HG02759 (cell line): ENCODE measurements around the gene FAM174C.

Experiments used
- ATAC-seq: cut with Tn5 transposase; IDR thresholded peaks from one replicate; pipeline ENCODE4 v1.9.1; 2021; ENCODE audit warnings: mild to moderate bottlenecking, moderate library complexity; ENCODE audit not compliant: unreplicated experiment

FAM174C gene

DNA sequence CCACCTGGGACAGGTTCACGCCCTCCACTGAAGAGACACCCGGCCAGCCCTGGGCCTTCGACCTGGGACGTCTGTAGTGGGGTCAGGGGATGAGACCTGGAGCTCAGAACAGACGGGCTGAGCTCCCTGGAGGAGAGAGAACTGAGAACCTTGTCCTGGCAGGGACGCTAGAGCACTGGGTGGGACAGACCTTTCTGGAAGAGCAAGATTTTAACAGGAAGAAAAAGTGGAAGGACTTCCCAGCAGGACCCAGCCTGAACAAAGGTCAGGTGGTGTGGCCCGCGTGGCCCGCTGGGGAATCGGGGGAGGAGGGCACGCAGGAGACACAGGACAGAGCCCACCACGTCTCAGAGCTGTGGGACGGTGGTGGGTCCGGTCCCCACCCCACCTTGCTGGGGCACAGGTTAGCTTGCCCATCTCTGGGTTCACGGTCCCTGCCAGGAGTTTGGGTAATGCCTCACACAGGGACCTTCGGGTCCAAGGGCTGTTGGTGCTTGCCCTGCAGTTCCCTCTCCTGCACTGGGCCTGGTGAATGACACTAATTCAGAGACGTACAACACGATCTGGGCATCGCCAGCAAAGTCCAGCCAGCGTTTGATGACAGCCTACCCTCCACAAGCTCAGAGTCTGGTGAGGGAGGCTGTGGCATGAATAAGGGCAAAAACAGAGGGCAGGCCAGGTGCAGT lies 9.1 kb downstream of the FAM174C start:
- no peak for ATAC-seq

DNA sequence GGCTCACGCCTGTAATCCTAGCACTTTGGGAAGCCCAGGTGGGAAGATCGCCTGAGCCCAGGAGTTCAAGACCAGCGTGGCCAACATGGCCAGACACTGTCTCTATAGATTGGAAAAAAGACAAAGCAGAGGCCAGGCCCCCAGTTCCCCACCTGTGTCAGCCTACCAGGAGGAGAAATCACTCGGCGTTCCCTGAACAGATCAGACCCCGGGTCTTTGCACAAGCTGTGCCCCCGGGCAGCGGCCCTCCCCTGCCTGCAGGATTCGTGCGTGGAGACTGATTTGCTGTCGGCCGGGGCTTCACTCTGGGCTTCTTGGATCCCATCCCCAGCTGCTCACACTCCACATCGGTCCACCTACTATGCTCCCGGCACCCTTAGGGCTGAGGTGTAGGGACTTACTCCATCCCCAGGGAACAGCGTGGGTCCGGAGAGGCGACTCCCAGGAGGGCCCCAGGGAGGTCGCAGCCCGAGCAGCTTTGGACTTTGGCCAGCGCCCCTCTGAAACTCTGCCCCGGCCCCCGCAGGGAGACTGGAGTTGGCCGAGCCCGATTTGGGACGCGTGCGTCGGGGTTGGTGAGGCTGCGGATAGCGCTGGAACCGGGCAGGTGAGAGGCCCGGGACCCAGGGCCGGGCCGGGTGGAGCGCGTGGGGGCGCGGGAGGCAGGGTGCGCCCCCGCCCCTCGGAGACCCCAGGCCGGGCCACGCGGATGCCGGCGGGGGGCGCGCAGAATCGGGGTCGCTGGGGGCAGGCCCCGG lies 9.8 kb downstream of the FAM174C start:
- no peak for ATAC-seq

DNA sequence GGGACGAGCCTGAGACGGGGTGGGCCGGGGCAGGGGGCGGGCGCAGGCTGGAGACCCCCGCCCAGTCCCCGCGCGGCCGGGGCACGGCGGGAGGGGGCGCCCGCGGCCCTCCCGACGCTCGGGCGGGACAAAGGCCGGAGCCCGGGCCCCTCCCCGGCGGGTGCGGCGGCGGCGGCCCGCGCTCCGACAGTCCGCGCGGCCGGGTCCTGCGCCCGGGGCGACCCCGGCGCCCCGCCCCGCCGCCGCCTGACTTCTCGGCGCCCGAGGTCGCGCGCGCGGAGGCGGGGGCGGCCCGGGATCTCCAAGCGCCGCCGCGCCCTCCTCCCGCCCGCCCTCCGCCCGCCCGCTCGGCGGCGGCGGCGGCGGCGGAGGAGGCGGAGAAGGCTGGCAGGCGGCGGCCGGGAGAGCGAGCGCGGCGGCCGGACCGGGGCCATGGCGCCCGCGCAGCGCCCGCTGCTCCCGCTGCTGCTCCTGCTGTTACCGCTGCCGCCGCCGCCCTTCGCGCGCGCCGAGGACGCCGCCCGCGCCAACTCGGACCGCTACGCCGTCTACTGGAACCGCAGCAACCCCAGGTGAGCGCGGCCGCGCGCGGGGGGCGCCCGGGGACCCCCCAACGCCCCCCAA lies 10.5 kb downstream of the FAM174C start, which contains the start of gene EFNA2:
Gene EFNA2 (plus strand): TSS at position 137 of the 624 bp plus-strand sequence. CDS start 296 bp downstream, at position 433.
- ATAC-seq = no peak

DNA sequence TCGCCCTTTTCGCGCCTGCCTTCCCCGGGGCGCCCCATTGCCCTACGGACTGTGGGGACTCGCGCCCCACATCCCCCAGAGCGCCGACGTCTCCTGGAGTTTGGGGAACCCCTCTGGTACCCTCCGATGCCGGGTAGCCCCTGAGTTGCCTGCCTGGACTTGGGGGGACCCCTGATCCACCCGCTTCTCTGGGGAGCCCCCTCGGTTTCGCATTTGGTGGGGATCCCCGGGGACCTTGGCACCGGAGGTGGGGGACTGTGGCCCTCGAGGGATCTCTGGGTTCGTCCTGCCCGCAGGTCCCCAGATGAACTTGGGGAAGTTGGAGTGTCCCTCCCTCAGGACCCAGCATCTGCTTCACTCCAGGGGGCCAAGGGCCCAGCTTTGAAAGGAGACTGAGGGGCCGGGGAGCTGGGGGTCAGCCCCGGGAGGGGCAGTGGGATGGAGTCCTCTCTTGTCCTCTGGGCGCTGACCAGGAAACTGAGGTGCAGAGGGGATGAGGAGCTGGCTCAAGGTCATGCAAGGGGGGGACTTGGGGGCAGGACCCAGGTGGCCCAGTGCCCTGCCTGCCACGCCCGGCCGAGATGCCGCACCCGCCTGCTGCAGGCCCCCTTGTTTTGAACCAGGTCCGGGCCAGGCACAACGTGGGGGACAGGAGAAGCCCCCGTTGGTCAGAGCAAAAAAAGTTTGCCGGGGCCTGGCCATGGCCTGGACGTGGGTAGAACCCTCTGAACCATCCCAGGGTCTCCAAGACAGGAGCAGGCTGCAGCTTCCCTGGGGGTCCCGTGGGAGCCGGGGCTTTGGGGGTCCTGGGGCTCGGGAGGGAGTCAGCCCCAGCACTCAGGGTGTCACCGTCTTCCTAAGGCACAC lies 11.4 kb downstream of the FAM174C start:
- ATAC-seq = no peak

DNA sequence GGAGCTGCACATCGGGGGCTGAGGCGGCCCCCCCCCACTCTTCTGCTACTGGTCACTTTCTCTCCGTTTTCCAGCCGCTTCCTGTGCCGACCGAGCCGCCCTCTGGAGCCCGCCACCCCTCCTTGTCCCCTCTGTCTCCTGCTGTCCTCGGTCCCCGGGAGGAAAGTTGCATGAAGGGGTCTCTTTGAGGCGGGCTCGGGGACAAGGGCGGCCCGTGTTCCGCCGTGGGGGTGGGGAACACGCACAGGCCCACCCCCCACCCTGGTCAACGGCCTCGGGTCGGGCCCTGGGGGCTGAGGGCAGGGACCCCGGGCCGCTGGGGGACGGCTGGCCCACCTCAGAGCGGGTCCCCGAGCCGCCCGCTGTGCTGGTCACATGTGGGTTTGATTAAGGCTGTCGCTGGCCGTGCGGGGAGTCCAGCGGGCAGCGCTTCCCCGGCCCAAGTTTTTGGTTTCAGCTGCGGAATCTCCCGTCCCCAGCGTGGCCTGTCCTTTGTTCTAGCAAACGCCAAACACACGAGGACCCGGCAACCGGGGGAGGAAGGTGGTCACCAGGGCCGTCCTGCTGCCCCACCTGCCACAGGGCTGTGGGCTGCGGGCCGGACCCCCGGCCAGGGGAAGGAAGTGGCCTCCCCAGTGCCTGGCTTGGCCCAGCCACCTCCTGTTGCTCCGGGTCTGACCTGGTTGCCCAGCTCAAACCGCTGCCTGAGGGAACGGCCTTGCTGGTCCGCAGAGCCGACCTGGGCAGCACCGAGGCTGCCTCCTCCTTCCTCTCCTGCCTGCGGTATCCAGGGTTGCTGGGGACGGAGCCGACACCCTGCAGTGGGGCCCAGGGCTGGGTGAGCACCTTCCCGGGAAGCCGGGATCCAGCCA lies 12.3 kb downstream of the FAM174C start:
- ATAC-seq = no peak

DNA sequence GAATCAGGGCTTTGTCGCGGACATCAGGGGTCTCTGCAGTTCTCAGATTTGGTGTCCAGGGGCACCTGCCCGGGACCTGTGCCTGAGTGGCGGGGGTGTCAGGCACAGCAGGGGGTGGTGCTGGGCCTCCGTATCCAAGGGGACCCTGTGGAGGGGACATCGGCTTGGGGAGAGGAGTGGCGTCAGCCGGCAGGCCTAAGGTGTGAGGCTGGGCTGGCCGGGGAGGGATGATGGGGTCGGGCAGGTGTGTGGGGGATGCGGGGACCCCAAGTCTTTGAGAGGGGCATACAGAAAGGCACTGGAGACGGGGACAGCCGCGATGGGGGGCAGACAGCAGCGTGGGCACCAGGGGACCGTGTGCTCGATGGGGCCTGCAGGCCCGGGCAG lies 12.9 kb downstream of the FAM174C start:
- no peak for ATAC-seq

DNA sequence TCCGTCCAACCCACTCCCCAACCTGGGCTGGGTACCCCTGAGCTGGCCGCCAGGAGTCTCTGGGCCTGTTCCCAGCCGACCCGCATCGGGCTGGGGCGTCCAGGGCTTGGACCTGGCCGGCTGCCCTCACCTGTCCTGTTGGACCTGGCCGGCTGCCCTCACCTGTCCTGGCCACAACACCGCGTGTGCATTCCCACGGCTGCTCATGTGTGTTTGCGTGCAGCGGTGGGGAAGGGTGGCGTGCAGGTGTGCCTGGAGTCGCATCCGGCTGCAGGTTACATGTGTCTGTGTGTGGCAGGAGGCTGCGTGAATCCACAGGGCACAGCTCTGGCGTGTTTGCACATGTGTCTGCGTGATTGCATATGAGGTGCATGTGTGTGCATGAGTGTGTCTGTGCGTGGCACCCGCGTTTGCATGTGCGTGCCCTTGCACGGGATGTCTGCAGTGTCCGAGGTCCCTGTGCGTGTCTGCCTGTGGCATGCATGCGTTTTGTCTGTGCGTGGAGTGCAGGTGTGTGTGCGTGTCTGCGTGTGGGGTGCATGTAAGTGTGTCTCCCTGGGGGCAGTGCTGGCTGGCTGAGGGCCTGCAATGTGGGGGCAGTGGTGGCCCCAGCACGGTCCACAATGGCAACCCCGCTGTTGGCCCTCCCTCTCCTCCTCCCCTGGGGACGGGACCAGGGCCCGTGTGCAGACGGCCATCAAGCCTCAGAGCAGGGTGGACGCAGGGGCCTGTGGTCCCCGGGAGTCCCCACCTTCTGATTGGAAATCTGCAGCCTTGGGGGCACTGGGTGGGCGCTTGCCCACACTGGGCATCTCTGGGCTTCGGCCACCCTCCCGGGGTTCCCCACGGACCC lies 13.7 kb downstream of the FAM174C start:
- ATAC-seq = no peak

DNA sequence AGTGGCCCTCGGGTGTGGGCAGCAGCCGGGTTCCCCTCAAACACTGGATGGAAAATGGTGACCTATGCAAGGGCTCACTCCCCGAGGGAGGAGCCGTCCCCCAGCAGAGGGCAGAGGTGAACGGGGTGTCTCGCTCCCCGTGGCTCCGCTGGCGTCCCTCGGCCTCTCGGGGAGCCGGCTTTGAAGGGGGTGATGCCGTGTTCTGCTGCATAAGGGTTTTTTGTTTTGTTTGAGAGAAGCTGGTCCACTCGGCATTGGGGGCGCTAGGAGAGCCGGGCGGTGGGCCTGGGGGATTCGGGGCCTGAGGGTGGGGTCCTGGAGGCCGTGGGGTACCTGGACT lies 14.3 kb downstream of the FAM174C start:
- no peak for ATAC-seq

DNA sequence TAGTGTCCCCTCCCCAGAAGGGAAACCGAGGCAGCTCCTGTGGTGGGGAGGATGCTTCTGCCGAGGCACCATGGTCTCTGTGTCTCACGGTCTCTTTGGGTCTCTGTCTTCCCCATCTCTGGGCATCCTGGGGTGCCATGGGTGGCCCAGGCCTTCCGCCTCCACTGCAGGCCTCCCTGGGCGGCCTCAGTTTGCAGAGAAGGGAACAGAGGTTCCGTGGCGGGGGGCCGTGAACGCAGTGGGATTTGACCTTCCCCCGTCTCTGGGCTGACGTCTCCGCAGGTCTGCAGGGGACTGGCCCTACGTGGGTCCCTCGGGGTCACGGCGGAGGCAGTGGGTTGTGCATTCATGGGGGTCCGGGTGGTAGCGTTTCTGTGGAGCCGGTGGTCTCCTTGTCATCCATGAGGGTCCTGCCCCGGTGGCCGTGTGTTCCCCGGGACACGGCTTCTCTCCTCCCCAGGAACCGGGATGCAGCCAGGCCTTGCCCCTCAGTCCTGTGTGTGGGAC lies 14.9 kb downstream of the FAM174C start:
- no peak for ATAC-seq

DNA sequence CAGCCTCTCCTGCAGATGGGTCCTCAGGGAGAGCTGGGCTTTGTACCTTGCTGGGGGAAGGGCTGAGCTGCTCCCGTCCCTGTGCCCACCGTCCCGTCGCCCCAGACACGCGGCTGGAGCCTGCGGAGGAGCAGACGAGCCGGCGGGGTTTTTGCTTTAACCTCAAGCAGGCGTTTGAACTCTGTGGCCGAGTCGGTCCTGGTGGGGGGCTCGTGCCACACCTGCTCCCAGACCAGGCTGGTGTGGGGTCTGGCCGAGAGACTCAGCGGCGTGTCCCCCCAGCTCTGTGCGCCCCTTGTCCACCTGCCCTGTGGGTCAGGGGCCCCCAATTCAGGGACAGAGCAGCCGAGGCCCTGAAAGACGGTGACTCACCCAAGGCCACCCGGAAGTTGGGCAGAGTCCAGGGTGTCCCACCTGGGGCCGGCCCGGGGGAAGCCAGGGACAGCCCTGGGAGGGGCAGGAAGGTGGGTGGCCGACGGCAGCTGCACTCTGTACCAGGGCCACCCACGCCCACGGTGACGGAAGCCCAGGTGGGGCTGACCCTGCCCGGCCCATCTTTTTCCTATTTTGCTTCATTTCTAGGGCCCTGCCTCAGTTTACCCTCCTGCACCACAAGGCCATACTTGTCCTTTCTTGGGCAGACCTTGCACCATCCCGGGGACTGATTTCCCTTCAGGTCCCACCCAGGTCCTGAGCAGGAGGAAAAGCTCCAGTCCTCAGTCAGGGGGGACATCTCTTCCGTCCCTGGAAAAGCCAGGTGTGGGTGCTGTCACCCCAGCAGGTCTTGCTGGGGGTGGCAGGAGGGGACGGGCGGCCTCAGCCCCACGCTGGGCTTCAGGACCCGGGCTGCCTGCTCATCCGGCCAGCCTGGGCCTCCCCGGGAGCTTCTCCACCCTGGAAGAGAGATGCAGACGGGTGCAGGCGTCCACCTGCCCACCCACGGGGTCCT lies 15.6 kb downstream of the FAM174C start:
- ATAC-seq = no peak

DNA sequence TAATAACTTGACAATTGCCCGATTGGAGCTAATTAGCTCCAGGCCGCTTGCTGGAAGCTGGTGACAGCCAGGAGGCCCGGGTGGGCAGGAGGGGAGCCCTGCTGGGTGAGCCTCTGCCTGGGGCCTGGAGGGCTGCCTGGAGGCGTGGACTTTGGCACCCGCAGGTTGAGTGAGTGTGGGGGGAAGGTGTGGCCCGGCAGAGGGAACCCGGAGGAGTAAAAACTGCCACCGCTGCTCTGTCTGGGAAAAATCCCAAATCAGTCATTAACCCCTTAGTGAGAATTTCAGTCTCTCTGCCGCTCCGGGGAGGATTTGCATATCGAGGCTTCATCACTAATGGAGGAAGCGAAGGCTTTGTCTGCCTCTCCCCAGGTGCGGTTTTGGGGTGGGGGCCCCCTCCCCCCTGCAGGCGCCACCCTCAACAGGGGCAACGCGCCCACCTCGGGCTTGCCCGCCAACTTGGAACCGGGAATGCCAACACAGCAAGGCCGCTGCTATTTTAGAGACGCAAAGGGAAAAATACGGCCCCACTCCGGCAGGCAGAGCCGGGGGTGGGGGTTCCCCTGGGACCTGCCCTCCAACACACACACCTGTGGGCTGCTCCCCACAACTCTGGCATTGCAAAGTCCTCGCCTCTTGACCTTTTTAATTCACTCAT lies 16.6 kb downstream of the FAM174C start:
- no peak for ATAC-seq

DNA sequence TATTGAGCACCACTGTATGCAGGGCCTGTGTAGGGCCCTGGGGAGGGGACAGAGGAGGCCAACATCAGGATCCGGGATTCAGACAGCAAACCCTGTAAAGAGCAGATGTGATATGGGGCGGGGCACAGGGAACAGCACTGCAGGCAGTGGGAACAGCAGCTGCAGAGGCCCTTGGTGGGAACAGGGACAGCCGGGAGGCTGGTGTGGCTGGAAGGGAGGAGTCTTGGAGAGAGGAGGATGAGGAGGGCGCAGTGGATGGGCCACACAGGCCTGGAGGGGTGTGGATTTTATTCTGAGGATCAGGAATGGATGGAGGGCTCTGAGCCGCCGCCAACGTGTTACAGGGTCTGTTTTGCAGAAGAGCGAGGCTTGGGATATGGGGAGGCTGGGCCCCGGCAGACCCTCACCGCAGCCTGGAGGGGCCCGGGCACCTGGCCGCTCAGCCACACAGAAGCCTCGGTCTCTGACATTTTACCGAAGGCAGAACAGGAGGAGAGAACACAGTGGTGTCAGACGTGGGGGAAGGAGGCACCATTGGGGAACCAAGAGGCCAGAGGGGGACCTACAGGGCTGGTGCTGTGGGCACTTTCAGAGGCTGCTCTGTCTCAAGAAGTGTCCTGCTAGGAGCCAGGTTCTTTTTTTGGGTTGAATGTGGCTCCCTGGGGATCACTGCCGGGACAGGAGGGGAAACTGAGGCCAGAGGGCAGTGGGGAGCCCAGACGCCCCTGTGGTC lies 17.3 kb downstream of the FAM174C start:
- no peak for ATAC-seq

DNA sequence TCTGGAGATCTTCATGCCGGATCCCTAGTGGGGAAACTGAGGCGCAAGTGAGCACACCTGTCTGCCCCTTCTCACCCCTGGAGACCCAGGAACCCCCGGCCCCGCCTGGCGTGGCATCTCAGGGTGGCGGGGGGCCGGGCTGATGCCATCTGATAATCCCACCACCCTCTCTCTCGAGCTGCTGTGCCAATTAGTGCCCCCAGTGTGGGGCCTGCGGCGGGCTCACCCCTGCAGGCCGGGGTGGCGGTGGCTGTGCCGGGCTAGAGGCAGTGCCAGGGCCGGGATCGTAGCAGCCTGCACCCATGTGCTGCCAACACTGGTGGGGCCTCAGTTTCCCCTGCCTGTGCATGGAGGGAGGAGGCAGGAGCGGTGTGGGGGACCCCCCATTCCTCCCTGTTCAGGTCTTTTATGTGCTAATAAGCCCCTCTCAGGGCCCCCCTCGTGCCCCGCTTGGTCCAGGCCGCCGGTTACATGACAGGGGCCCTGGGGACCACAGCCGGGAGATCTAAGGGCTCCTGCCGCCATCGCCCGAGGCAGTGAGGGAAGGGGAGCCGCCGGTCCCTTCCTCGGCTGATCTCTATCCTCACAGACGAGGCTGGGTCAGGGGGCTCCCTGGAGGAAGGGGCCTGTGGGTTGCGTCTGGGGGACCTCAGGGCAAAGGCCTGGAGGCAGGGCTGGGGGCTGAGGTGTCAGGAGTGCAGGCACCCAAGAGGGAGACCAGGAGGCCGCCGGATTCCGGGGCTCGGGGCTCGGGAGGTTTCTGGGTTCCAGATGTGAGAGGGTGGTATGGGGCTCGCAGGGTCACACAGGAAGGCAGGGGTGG lies 18.7 kb downstream of the FAM174C start:
- ATAC-seq = no peak

DNA sequence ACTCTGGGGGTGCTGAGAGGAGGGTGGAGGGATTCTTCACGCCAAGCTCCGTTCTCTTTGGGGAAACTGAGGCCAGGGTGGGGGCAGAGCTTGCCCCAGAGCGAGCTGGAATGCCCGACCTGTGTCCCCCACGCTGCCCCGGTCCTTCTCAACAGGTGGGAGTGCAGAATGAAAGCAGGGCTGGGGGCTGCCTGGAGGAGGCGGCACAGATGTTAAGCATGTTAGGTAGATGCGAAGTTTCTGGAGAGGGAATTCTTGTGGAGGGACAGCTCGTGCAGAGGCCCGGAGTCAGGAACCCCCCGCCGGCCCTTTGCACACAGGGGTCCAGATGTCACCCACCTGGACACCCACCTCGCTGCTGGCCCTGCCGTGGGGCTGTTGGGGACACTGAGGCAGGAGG lies 19.4 kb downstream of the FAM174C start:
- ATAC-seq = no peak

DNA sequence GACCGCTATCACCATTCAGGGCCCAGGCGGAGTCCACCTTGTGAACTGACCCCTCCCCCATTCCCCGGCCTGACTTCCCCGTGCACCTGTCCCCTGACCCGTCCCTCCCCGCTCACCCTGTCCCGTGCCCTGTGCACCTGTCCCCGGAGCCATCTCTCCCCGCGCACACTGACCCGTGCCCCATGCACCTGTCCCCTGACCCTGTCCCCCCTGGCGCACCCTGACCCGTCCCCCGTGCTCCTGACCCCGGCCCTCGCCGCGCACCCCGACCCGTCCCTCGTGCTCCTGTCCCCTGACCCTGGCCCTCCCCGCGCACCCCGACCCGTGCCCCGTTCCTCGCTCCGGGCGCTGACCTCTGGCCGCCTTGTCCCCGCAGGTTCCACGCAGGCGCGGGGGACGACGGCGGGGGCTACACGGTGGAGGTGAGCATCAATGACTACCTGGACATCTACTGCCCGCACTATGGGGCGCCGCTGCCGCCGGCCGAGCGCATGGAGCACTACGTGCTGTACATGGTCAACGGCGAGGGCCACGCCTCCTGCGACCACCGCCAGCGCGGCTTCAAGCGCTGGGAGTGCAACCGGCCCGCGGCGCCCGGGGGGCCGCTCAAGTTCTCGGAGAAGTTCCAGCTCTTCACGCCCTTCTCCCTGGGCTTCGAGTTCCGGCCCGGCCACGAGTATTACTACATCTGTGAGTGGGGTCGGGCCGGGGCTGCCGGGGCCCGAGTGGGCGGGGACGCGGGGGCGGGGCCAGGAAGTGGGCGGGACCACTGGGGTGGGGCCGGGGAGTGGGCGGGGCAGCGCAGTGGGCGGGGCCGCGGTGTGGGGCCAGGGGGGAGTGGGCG lies 20.1 kb downstream of the FAM174C start:
- ATAC-seq = no peak
